KMS-11 (cell line): ENCODE results near the gene MYOT.

Source experiments
- H2AFZ ChIP-seq: fragments of 200-600 bp; sonication (generic); 2 replicates; pipeline ENCODE4 v1.6.1; 2016; ENCODE audit warnings: antibody characterized with exemption, mixed run types, low read depth
- H3K27ac ChIP-seq: fragments of 200-600 bp; sonication (generic); 2 replicates; pipeline ENCODE4 v1.6.1; 2016; ENCODE audit warnings: mild to moderate bottlenecking, mixed run types
- H3K27me3 ChIP-seq: fragments of 200-600 bp; sonication (generic); 2 replicates; pipeline ENCODE4 v1.6.1; 2017; ENCODE audit warnings: mild to moderate bottlenecking, low read depth, mixed run types, moderate library complexity; ENCODE audit not compliant: insufficient read depth
- H3K36me3 ChIP-seq: fragments of 200-600 bp; sonication (generic); 2 replicates; pipeline ENCODE4 v1.6.1; 2017; ENCODE audit warnings: mild to moderate bottlenecking, mixed run types; ENCODE audit not compliant: insufficient read depth
- H3K4me1 ChIP-seq: fragments of 200-600 bp; sonication (generic); 2 replicates; pipeline ENCODE4 v1.6.1; 2016; ENCODE audit warnings: mild to moderate bottlenecking, low read depth, mixed run types; ENCODE audit not compliant: poor library complexity, severe bottlenecking
- H3K4me2 ChIP-seq: fragments of 200-600 bp; sonication (generic); 2 replicates; pipeline ENCODE4 v1.7.0; 2016; ENCODE audit warnings: mild to moderate bottlenecking, mixed run types
- H3K4me3 ChIP-seq: fragments of 200-600 bp; sonication (generic); IDR thresholded peaks from 2 replicates; pipeline ENCODE4 v1.6.1; 2017; ENCODE audit warnings: low read depth, low read length, mixed read lengths; ENCODE audit not compliant: insufficient read depth
- H3K79me2 ChIP-seq: fragments of 200-600 bp; sonication (generic); 2 replicates; pipeline ENCODE4 v1.6.1; 2016; ENCODE audit warnings: low read depth, mixed run types; ENCODE audit not compliant: insufficient read depth
- H3K9ac ChIP-seq: fragments of 200-600 bp; sonication (generic); 2 replicates; pipeline ENCODE4 v1.6.1; 2016; ENCODE audit warnings: mild to moderate bottlenecking, mixed run types
- H4K20me1 ChIP-seq: fragments of 200-600 bp; sonication (generic); 2 replicates; pipeline ENCODE4 v1.6.1; 2016; ENCODE audit warnings: mild to moderate bottlenecking, mixed run types; ENCODE audit not compliant: insufficient read depth
- CTCF ChIP-seq: fragments of 200-600 bp; sonication (generic); conservative IDR thresholded peaks from 2 replicates; pipeline ENCODE4 v1.6.1; 2017; ENCODE audit warnings: low read depth, mild to moderate bottlenecking, antibody characterized with exemption, low read length, moderate library complexity, mixed read lengths

Gene MYOT

GRCh38 chr5:137914758-137915157, 47.1 kb downstream of the MYOT start:
- Histone ChIP-seq H4K20me1 (no peaks in the 10 kb centered on the region), H3K79me2 (no peaks in the 10 kb centered on the region), H3K4me3 (no peak overlapping the region), H3K4me1 (no peaks in the 10 kb centered on the region), H2AFZ (no peak overlapping the region), H3K9ac (no peak overlapping the region), H3K27ac (no peak overlapping the region), H3K4me2 (no peak overlapping the region), H3K36me3 (no peaks in the 10 kb centered on the region), H3K27me3 (no peaks in the 10 kb centered on the region)
- no peak for TF ChIP-seq CTCF

- H3K4me1 ChIP-seq: no peaks in the 10 kb centered on the region
- no peak overlapping the region for H3K4me3 ChIP-seq
- no peak overlapping the region for H2AFZ ChIP-seq
- no peak overlapping the region for H3K27ac ChIP-seq
- H3K9ac ChIP-seq: no peak overlapping the region
- H3K27me3 ChIP-seq: no peaks in the 10 kb centered on the region
- TF ChIP-seq CTCF: no peak
- H3K4me2 ChIP-seq: no peak overlapping the region
- no peaks in the 10 kb centered on the region for H3K79me2 ChIP-seq
- no peaks in the 10 kb centered on the region for H3K36me3 ChIP-seq
- no peaks in the 10 kb centered on the region for H4K20me1 ChIP-seq
Measured at GRCh38 chr5:137916923-137917322, 49.3 kb downstream of the MYOT start.

DNA sequence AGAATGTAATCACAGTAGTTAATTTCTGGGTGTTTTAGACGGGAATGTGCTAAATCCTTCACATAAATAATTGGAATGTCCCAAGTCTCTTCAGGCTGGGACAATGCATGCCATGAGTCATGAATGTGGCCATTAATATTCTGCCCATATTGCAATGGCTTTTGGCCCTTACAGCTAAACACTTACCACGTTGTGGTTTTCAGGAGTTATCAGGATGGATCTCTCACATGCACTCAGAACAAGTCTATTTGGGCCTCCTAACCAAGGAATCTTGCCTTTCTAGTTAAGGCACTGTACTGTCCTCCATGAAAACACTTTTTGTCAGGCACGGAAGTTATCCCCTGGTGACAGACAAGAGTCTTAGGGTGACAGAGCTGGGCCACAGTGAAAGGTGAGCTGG, 54.3 kb downstream of the MYOT start:
- no peak overlapping the region for H2AFZ ChIP-seq
- TF ChIP-seq CTCF: no peak

GRCh38 chr5:137923856-137924255, 56.2 kb downstream of the MYOT start:
- no peak for TF ChIP-seq CTCF
- H3K4me2 ChIP-seq: no peak overlapping the region
- no peaks in the 10 kb centered on the region for H3K4me1 ChIP-seq
- H3K4me3 ChIP-seq: no peak overlapping the region
- no peaks in the 10 kb centered on the region for H3K36me3 ChIP-seq
- H2AFZ ChIP-seq: no peak overlapping the region
- no peak overlapping the region for H3K27ac ChIP-seq
- H3K27me3 ChIP-seq: no peaks in the 10 kb centered on the region
- no peaks in the 10 kb centered on the region for H4K20me1 ChIP-seq
- no peaks in the 10 kb centered on the region for H3K79me2 ChIP-seq
- no peak overlapping the region for H3K9ac ChIP-seq

More for the DNA sequence above, 54.3 kb downstream of the MYOT start:
- H3K27me3 ChIP-seq: no peaks in the 10 kb centered on the region
- no peak overlapping the region for H3K27ac ChIP-seq
- H3K4me1 ChIP-seq: no peaks in the 10 kb centered on the region
- H3K9ac ChIP-seq: no peak overlapping the region
- no peak overlapping the region for H3K4me2 ChIP-seq
- no peaks in the 10 kb centered on the region for H3K79me2 ChIP-seq
- no peaks in the 10 kb centered on the region for H4K20me1 ChIP-seq
- no peaks in the 10 kb centered on the region for H3K36me3 ChIP-seq
- H3K4me3 ChIP-seq: no peak overlapping the region
